RPMI8226 (cell line): ENCODE results near the gene RFNG.

Experiments
- DNase-seq: peaks from one replicate; pipeline ENCODE4 v3.0.0-alpha.2; 2015

RFNG gene

GRCh38 chr17:82056729-82057621 is 5.4 kb upstream of the RFNG start:
- no peak for DNase-seq

GRCh38 chr17:82055965-82056728 is 4.5 kb upstream of the RFNG start:
- DNase-seq, result no peak

GRCh38 chr17:82055023-82055964 is 3.7 kb upstream of the RFNG start:
- no peak for DNase-seq

GRCh38 chr17:82054351-82055022 is 2.9 kb upstream of the RFNG start:
- no peak for DNase-seq

GRCh38 chr17:82053556-82054263 is 2.1 kb upstream of the RFNG start:
- DNase-seq, result no peak

GRCh38 chr17:82053130-82053529 is 1.5 kb upstream of the RFNG start:
- DNase-seq, result no peak

- DNase-seq, result no peak
These were observed 1.0 kb upstream of the RFNG start for GRCh38 chr17:82052638-82053059.

GRCh38 chr17:82050761-82051641 is 610 bp downstream of the RFNG start:
- no peak for DNase-seq

GRCh38 chr17:82050152-82050760 is 1.4 kb downstream of the RFNG start:
- DNase-seq, result no peak

GRCh38 chr17:82049521-82049971 is 2.1 kb downstream of the RFNG start:
- DNase-seq, result no peak

GRCh38 chr17:82049106-82049505 is 2.5 kb downstream of the RFNG start:
- DNase-seq, result no peak

- no peak for DNase-seq
These were observed 3.0 kb downstream of the RFNG start for GRCh38 chr17:82048571-82048971.

- DNase-seq, result no peak
These were observed 3.6 kb downstream of the RFNG start for GRCh38 chr17:82047914-82048570.

- DNase-seq, result no peak
These were observed 4.2 kb downstream of the RFNG start for GRCh38 chr17:82047379-82047778.

- DNase-seq, result no peak
These were observed 4.7 kb downstream of the RFNG start for GRCh38 chr17:82046903-82047302.

GRCh38 chr17:82045936-82046484 is 5.6 kb downstream of the RFNG start:
- no peak for DNase-seq

- DNase-seq, result no peak
These were observed 8.1 kb downstream of the RFNG start for GRCh38 chr17:82043507-82043906.

GRCh38 chr17:82042649-82043048 is 9.0 kb downstream of the RFNG start:
- DNase-seq, result no peak

- DNase-seq, result no peak
These were observed 10.3 kb downstream of the RFNG start for GRCh38 chr17:82041144-82041814.
